NCI-H748 (cell line): ENCODE data around the gene UMPS.
"Not testable (repeated sequence)": the region's sequence is repeated elsewhere in the genome, so short reads cannot be mapped to it uniquely, and the experiment has no call there.

ENCODE experiments used
- DNase-seq: peaks from one replicate; lab custom pipeline; 2025; ENCODE audit not compliant: unreplicated experiment; lab: John Stamatoyannopoulos, UW

The UMPS gene

DNA sequence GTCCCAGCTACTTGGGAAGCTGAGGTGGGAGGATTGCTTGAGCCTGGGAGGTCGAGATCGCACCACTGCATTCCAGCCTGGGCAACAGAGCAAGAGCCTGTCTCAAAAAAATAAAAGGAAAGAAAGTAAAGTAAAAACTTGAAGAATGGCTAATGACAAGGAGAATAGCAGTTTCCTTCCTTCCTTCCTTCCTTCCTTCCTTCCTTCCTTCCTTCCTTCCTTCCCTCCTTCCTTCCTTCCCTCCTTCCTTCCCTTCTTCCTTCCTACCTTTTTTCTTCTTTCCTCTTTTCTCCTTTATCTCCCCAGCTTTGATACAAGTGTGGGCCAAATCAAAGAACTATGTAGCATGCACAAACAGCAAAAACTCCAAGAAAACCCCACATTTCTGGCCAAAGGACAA, 23.0 kb upstream of the UMPS start:
- DNase-seq = not testable (repeated sequence)

GRCh38 chr3:124707656-124708062, 22.6 kb upstream of the UMPS start:
- no peak for DNase-seq

DNA sequence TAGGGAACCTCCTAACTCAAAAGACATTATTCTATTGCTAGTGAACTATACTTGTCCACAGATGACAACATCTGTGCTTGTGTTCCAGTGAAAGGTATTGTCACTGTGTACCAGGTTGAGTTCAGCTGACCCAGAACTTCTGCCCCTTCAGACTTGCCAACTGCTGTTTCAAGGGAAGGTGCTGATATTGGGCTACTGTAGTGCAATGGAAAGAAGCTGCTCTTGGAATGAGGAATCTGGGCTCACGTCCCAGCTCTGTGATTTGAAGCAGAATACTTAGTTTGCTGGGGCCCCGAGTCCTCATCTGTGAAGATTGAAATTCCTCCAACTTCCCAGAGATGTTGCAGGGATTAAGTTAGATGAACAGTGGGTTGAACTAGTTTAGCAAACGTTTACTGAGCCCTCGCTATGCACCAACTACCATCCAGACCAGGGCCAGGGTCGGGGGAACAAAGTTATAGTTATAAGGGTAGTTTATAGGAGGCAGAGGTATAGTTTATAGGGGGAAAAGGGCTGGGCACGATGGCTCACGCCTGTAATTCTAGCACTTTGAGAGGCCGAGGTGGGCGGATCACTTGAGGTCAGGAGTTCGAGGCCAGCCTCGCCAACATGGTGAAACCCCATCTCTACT, 15.9 kb upstream of the UMPS start:
- DNase-seq = no peak

- DNase-seq = no peak
Observed at GRCh38 chr3:124722589-124722988, 7.7 kb upstream of the UMPS start.

- no peak for DNase-seq
Observed at GRCh38 chr3:124730941-124731297, 667 bp downstream of the UMPS start.

DNA sequence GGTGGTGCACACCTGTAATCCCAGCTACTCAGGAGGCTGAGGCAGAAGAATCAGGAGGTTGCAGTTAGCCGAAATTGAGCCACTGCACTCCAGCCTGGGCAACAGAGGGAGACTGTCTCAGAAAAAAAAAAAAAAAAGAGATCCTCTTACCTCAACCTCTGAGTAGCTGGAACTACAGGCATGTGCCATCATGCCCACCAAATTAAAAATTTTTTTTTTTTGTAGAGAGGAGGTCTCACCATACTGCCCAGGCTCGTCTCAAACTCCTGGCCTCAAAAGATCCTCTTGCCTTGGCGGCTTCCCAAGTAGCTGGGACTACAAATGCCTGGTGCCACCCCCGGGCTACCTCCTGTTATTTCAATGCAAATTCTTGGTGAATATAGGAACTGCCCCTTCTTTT, 1.5 kb downstream of the UMPS start:
- no peak for DNase-seq

DNA sequence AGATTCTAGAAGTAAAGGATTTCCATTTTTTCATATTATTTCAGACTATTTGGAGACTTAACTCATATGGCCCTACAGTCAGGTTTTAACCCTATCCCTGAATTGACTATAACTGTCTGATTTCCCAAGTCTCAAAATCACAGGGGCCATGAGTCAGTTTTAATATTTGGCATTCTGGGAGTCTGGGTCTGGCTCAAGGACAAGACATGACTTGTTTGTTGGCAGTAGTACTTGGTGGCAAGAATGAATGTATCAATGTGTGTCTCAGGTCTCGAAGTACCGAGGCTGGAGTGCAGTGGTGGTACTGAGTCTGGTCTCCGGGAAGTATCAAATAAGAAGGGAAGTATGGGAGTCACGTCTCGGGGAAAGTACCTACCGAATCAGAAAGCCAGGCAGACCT, 10.8 kb downstream of the UMPS start:
- no peak for DNase-seq

- DNase-seq = no peak
Observed at GRCh38 chr3:124745756-124746155, 15.5 kb downstream of the UMPS start.

- no peak for DNase-seq
Observed at GRCh38 chr3:124747111-124747981, 17.1 kb downstream of the UMPS start.

GRCh38 chr3:124748560-124749198, 18.4 kb downstream of the UMPS start:
- DNase-seq = no peak

GRCh38 chr3:124749877-124750276, 19.6 kb downstream of the UMPS start:
- not testable (repeated sequence) for DNase-seq

- DNase-seq = no peak
Observed at GRCh38 chr3:124751501-124751900, 21.2 kb downstream of the UMPS start.

GRCh38 chr3:124752051-124752450, 21.8 kb downstream of the UMPS start:
- DNase-seq = no peak

DNA sequence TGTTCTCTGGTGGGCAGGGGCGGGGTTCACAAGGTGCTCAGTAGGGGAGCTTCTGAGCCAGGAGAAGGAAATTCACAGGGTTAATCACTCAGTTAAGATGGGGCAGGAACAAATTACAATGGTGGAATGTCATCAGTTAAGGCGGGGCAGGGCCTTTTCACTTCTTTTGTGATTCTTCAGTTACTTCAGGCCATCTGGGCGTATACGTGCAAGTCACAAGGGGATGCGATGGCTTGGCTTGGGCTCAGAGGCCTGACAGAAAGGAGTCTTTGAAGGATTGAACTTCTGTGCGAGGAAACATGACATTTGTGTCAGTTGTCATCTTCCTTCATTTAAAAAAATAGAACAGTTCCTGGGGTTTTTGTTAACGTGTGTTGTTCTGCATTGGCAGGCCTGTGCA, 27.7 kb downstream of the UMPS start:
- DNase-seq = not testable (repeated sequence)

DNA sequence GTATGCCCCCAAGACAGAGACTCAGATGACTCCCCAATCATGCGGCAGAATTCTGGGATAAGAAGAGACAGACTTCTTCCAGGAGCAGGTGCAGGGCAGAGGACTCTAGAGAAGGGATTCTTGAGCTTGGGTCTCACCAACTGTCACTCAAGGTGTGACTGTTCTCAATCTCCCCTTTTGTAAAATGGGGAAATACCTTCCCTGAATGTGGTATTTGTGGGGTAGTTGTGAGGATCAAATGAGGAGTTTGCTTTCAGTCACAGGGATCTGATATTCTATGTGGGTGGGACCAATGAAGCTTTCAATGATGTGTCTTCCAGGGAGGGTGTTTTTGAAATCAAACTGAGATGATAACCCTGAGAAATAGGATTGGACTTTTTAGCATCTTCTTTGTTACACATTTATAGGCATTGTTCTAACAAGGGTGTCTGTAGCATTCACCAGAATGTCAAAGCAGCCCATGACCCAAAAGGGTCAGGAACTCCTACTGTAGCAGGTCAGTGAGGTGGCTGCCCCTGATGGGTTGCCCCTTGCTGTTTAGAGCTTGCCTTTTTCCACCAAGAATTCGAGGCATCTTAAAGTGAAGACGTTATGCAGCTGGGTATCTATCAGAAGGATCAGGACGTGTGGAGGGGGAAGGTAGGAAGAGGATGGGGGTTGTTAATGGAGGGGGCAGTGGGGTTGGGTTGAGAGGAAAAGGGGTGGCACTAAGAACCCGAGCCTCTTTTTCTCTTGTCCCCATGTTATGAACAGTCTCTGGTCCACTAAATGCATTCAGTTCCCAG, 28.8 kb downstream of the UMPS start:
- DNase-seq = no peak

DNA sequence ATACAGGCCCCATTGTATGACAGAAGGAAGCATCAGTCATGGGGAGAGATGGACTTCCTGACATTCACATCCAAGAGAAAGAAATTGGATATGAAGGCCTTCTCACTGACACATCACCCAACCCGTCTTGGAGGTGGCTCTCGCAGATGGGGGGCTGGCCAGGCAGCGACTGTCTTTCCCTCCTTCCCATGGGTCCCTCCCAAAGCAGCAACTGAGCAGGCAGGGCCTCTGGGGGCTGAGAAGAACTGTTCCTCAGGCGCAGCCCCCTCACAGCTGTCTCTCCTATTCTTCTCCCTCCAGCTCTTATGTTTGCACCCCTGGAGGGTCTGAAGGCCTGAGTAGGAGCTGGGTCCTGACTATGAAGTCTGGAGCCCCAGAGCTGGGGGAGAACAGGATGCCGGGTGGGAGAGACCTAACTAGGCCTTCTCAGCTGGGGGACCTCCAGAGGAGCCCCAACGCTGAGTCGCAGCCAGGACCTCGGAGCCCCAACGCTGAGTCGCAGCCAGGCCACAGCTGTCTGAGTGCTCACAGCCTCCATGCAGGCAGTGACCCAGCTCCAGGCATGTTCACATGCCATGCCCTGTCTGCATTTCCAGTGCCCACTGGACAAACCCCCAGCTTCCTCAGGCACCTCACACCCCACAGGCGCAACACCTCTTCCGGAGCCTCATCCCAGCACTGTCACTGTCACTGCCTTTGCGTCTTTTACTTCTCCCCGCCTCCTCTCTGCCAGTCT, 29.6 kb downstream of the UMPS start:
- no peak for DNase-seq

- no peak for DNase-seq
Observed at GRCh38 chr3:124760601-124761000, 30.3 kb downstream of the UMPS start.

- DNase-seq = peak; percentile 63
Observed at GRCh38 chr3:124761250-124761796, 31.1 kb downstream of the UMPS start.

DNA sequence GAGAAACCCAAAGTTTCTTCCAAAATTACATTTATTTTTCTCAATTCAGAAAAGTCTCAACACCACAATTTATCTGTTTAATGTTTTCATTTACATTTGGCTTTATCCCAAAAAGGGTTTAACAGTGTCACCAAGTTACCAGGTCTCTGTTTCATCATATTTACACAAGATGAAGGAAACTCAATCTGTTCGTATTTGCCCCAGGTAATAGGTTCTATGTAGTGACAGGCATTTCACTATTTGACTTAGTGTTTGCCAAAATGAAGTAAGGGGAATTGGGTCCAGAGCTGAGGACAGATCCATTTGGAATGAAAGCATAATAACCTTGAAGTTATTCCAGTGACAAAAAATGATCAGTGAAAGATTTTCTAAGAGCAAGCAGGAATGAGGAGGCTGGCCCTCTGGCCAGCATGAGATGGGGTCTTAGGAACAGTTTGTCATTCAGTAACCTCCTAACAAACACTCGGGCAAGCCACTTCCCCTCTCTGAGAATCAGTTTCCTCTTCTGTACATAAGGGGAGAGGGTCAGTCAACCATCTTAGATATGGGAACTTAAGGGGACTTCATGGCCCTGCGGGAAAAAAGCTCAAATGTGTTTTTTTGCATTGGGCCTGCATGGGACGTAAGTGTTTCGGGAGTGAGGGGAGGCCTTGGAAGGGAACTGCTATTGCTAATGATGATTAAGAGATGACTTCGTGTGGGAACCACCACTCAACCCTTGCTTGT, 31.8 kb downstream of the UMPS start:
- no peak for DNase-seq

GRCh38 chr3:124762661-124763011, 32.4 kb downstream of the UMPS start:
- no peak for DNase-seq
